NCI-H2029 (cell line): ENCODE data around the gene SFTPA1.
A peak's percentile ranks its signal among the peaks of the same experiment; 100 is the strongest.
"Not testable (repeated sequence)": the region's sequence is repeated elsewhere in the genome, so short reads cannot be mapped to it uniquely, and the experiment has no call there.

Experiments
- DNase-seq: peaks from one replicate; lab custom pipeline; 2025; lab: John Stamatoyannopoulos, UW

The SFTPA1 gene

GRCh38 chr10:79611193-79611976 lies 646 bp downstream of the SFTPA1 start:
- DNase-seq, result not testable (repeated sequence)

- DNase-seq, result no peak
These were observed 4.8 kb downstream of the SFTPA1 start for GRCh38 chr10:79615577-79615976.

- DNase-seq, result no peak
These were observed 5.4 kb downstream of the SFTPA1 start for GRCh38 chr10:79616164-79616563.

- not testable (repeated sequence) for DNase-seq
These were observed 12.9 kb downstream of the SFTPA1 start for GRCh38 chr10:79623663-79624062.

- DNase-seq, result peak; percentile 75
These were observed 16.3 kb downstream of the SFTPA1 start for GRCh38 chr10:79627075-79627474.

- peak; percentile 54 for DNase-seq
These were observed 17.3 kb downstream of the SFTPA1 start for GRCh38 chr10:79628083-79628482.

- no peak for DNase-seq
These were observed 18.5 kb downstream of the SFTPA1 start for GRCh38 chr10:79628988-79629954.

- DNase-seq, result no peak
These were observed 19.2 kb downstream of the SFTPA1 start for GRCh38 chr10:79629955-79630327.

GRCh38 chr10:79636654-79637199 lies 26.0 kb downstream of the SFTPA1 start:
- DNase-seq, result not testable (repeated sequence)

- DNase-seq, result no peak
These were observed 27.6 kb downstream of the SFTPA1 start for GRCh38 chr10:79638318-79638717.

GRCh38 chr10:79652695-79653094 lies 42.0 kb downstream of the SFTPA1 start:
- not testable (repeated sequence) for DNase-seq

- DNase-seq, result not testable (repeated sequence)
These were observed 52.5 kb downstream of the SFTPA1 start for GRCh38 chr10:79663287-79663686.

- not testable (repeated sequence) for DNase-seq
These were observed 53.9 kb downstream of the SFTPA1 start for GRCh38 chr10:79664686-79665085.
